H1 (cell line): Measurements from ENCODE around the gene RTN4RL2. TPM values are rescaled to one million over a fixed set of nuclear protein-coding genes. Genes with fewer than 3 reads are reported as not detected.
A peak's percentile ranks its signal among the peaks of the same experiment; 100 is the strongest.

ENCODE experiments used
- CTCF ChIA-PET: fragments of 300-600 bp; sonication (Branson Sonifier 250); formaldehyde crosslinking; loops from one replicate; lab custom pipeline; 2021; ENCODE audit not compliant: partially characterized antibody; lab: Charles Lee
- POLR2A ChIA-PET: fragments of 300-600 bp; sonication (Branson Sonifier 250); formaldehyde crosslinking; loops from one replicate; lab custom pipeline; 2021; ENCODE audit warnings: inconsistent platforms; ENCODE audit not compliant: partially characterized antibody; lab: Charles Lee
- DNase-seq, 2 experiments: peaks; one replicate each; pipeline versions ENCODE4 v3.0.0 to v3.0.0-alpha.2; 2010 to 2022; ENCODE audit warnings: low spot score in 2 of 2, low read depth in 1 of 2, mixed read lengths in 1 of 2
- FAIRE-seq: peaks from 2 replicates; lab custom pipeline; 2011; peaks lifted over from hg19 to GRCh38; lab: Jason Lieb, UNC
- H2AFZ ChIP-seq: 2 replicates; pipeline ENCODE4 v1.8.1; 2012; ENCODE audit warnings: low read length, inconsistent platforms
- H2AK5ac ChIP-seq: 2 replicates; pipeline ENCODE4 v1.6.1; 2013; ENCODE audit warnings: low read depth, low read length
- H2BK120ac ChIP-seq: replicated peaks from 2 replicates; pipeline ENCODE3; 2013; ENCODE audit warnings: low read depth, low read length, inconsistent platforms
- H2BK12ac ChIP-seq: 2 replicates; pipeline ENCODE4 v1.6.1; 2013; ENCODE audit warnings: low read depth, low read length
- H2BK15ac ChIP-seq: 2 replicates; pipeline ENCODE4 v1.6.1; 2013; ENCODE audit warnings: low read length
- H2BK20ac ChIP-seq: 2 replicates; pipeline ENCODE4 v1.6.1; 2013; ENCODE audit warnings: low read length
- H2BK5ac ChIP-seq: 2 replicates; pipeline ENCODE4 v1.6.1; 2013; ENCODE audit warnings: low read depth, low read length
- H3K14ac ChIP-seq: 2 replicates; pipeline ENCODE4 v1.6.1; 2013; ENCODE audit warnings: inconsistent platforms; ENCODE audit not compliant: insufficient read length
- H3K18ac ChIP-seq: 2 replicates; pipeline ENCODE4 v1.6.1; 2013; ENCODE audit warnings: low read length; ENCODE audit errors: extremely low read depth
- H3K23ac ChIP-seq: 2 replicates; pipeline ENCODE4 v1.6.1; 2013; ENCODE audit warnings: inconsistent platforms; ENCODE audit not compliant: insufficient read length
- H3K23me2 ChIP-seq: 2 replicates; pipeline ENCODE4 v1.6.1; 2013; ENCODE audit warnings: low read depth, low read length
- H3K27ac ChIP-seq: 2 replicates; pipeline ENCODE4 v1.6.1; 2011; ENCODE audit warnings: low read depth, low read length, inconsistent platforms
- H3K27me3 ChIP-seq, 4 experiments: replicated peaks in 1 of 4; 1 replicate in 1 of 4; 2 replicates in 3 of 4; pipeline versions ENCODE4 v1.6.1 to v1.8.1; 2011 to 2013; ENCODE audit warnings: low read length in 3 of 4, mild to moderate bottlenecking in 3 of 4, inconsistent platforms in 2 of 4, mixed read lengths in 2 of 4, moderate library complexity in 1 of 4; ENCODE audit not compliant: control insufficient read depth in 3 of 4, insufficient read depth in 3 of 4; ENCODE audit errors: extremely low read depth in 1 of 4
- H3K36me3 ChIP-seq, 4 experiments: 2 replicates each; pipeline versions ENCODE4 v1.6.1 to v1.8.1; 2011 to 2013; ENCODE audit warnings: mild to moderate bottlenecking in 4 of 4, low read length in 3 of 4, moderate library complexity in 2 of 4, control low read depth in 1 of 4, inconsistent platforms in 1 of 4; ENCODE audit not compliant: insufficient read depth in 4 of 4, control insufficient read depth in 2 of 4
- H3K4ac ChIP-seq: replicated peaks from 2 replicates; pipeline ENCODE3; 2013; ENCODE audit warnings: low read length, low read depth, mixed read lengths, inconsistent platforms; ENCODE audit not compliant: insufficient read length
- H3K4me1 ChIP-seq, 4 experiments: replicated peaks in 1 of 4; 1 replicate in 1 of 4; 2 replicates in 3 of 4; pipeline versions ENCODE4 v1.6.1 to v1.8.1; 2011 to 2013; ENCODE audit warnings: low read length in 3 of 4, inconsistent platforms in 2 of 4, mixed read lengths in 1 of 4; ENCODE audit not compliant: insufficient read depth in 4 of 4, control insufficient read depth in 3 of 4
- H3K4me2 ChIP-seq, 2 experiments: 2 replicates each; pipeline versions ENCODE4 v1.6.1 to v1.8.1; 2011 to 2013; ENCODE audit warnings: low read depth in 2 of 2, low read length in 2 of 2, control low read depth in 1 of 2, inconsistent platforms in 1 of 2, mild to moderate bottlenecking in 1 of 2; ENCODE audit not compliant: insufficient read depth in 1 of 2
- H3K4me3 ChIP-seq, 4 experiments: fragments of 200-600, 300-600 bp in 1 of 4; sonication (generic), shearing (Covaris generic), sonication (Bioruptor Twin) in 1 of 4; 2 replicates each; pipeline versions ENCODE4 v1.5.1 to v1.8.1; 2011 to 2016; ENCODE audit warnings: low read length in 4 of 4, low read depth in 3 of 4, control low read depth in 2 of 4, inconsistent platforms in 2 of 4, mild to moderate bottlenecking in 2 of 4, mixed read lengths in 1 of 4, moderate library complexity in 1 of 4; ENCODE audit not compliant: insufficient read depth in 2 of 4; ENCODE audit errors: extremely low read depth in 1 of 4
- H3K56ac ChIP-seq: replicated peaks from 2 replicates; pipeline ENCODE3; 2013; ENCODE audit warnings: low read depth, mild to moderate bottlenecking, mixed read lengths, low read length, inconsistent platforms; ENCODE audit not compliant: insufficient read length
- H3K79me1 ChIP-seq: 2 replicates; pipeline ENCODE4 v1.6.1; 2013; ENCODE audit warnings: low read depth, low read length, control low read depth
- H3K79me2 ChIP-seq, 2 experiments: 2 replicates each; pipeline versions ENCODE4 v1.6.1 to v1.8.1; 2012 to 2013; ENCODE audit warnings: low read length in 2 of 2, mild to moderate bottlenecking in 2 of 2, inconsistent platforms in 1 of 2; ENCODE audit not compliant: insufficient read depth in 2 of 2, control insufficient read depth in 1 of 2
- H3K9ac ChIP-seq, 4 experiments: replicated peaks in 1 of 4; 1 replicate in 1 of 4; 2 replicates in 3 of 4; pipeline versions ENCODE4 v1.6.1 to v1.8.1; 2011 to 2013; ENCODE audit warnings: low read depth in 3 of 4, low read length in 3 of 4, control low read depth in 2 of 4, mild to moderate bottlenecking in 2 of 4, moderate library complexity in 2 of 4, inconsistent platforms in 1 of 4; ENCODE audit errors: extremely low read depth in 1 of 4
- H3K9me3 ChIP-seq, 2 experiments: 2 replicates each; pipeline versions ENCODE4 v1.6.1 to v1.8.1; 2012 to 2013; ENCODE audit warnings: mild to moderate bottlenecking in 2 of 2, moderate library complexity in 2 of 2, control low read depth in 1 of 2, inconsistent platforms in 1 of 2, low read depth in 1 of 2, low read length in 1 of 2, mixed read lengths in 1 of 2; ENCODE audit not compliant: insufficient read depth in 2 of 2
- H4K20me1 ChIP-seq, 2 experiments: replicated peaks in 1 of 2; 2 replicates each; pipeline versions ENCODE3 to v1.8.1; 2011 to 2013; ENCODE audit warnings: inconsistent platforms in 2 of 2, low read length in 2 of 2, mild to moderate bottlenecking in 1 of 2; ENCODE audit not compliant: insufficient read depth in 2 of 2, control insufficient read depth in 1 of 2
- H4K5ac ChIP-seq: 2 replicates; pipeline ENCODE4 v1.6.1; 2013; ENCODE audit warnings: low read length, low read depth, mixed read lengths, inconsistent platforms; ENCODE audit not compliant: insufficient read length
- H4K8ac ChIP-seq: 2 replicates; pipeline ENCODE4 v1.8.0; 2013; ENCODE audit warnings: mild to moderate bottlenecking, moderate library complexity, low read length, inconsistent platforms; ENCODE audit not compliant: insufficient read depth; ENCODE audit errors: extremely low read depth
- H4K91ac ChIP-seq: replicated peaks from 2 replicates; pipeline ENCODE3; 2013; ENCODE audit warnings: low read length, mixed read lengths, inconsistent platforms; ENCODE audit not compliant: insufficient read length
- ASH2L ChIP-seq: fragments of 200-600, 300-600 bp; sonication (generic); IDR thresholded peaks from one replicate; pipeline ENCODE4 v1.7.1; 2017; ENCODE audit warnings: low read length
- E2F6 ChIP-seq: IDR thresholded peaks from 2 replicates; pipeline ENCODE4 v1.6.1; 2012; ENCODE audit warnings: inconsistent platforms
- EZH2 ChIP-seq: fragments of 200-600 bp; sonication (generic); IDR thresholded peaks from 2 replicates; pipeline ENCODE4 v1.7.1; 2012; ENCODE audit warnings: low read depth, mild to moderate bottlenecking, moderate library complexity, low read length, inconsistent platforms; ENCODE audit not compliant: severe bottlenecking
- GABPA ChIP-seq: IDR thresholded peaks from 2 replicates; pipeline ENCODE4 v1.6.1; 2011; ENCODE audit warnings: mild to moderate bottlenecking, low read length, moderate library complexity, borderline replicate concordance; ENCODE audit not compliant: insufficient read depth
- POLR2A ChIP-seq, 2 experiments: IDR thresholded peaks; 1 replicate in 1 of 2; 2 replicates in 1 of 2; pipeline ENCODE4 v1.6.1; 2011; ENCODE audit warnings: low read depth in 2 of 2, low read length in 2 of 2, mild to moderate bottlenecking in 2 of 2; ENCODE audit errors: control extremely low read depth in 1 of 2
- POU5F1 ChIP-seq: IDR thresholded peaks from 2 replicates; pipeline ENCODE4 v1.6.1; 2011; ENCODE audit warnings: low read depth, mild to moderate bottlenecking, low read length, moderate library complexity
- RBBP5 ChIP-seq: IDR thresholded peaks from 2 replicates; pipeline ENCODE4 v1.7.1; 2012; ENCODE audit warnings: low read depth, mild to moderate bottlenecking, inconsistent platforms, low read length, moderate library complexity, borderline replicate concordance
- YY1 ChIP-seq: IDR thresholded peaks from 2 replicates; pipeline ENCODE4 v1.6.1; 2011; ENCODE audit warnings: low read depth, mild to moderate bottlenecking, low read length
- WGBS, 2 experiments: shearing (Covaris generic) in 1 of 2; methylation state at CpG; one replicate each; pipeline versions ENCODE4 v1.1.6 to v1.1.7; 2013 to 2015; ENCODE audit warnings: low lambda C conversion rate in 2 of 2, mixed read lengths in 2 of 2, inconsistent platforms in 1 of 2, low coverage in 1 of 2, missing lambda C conversion rate in 1 of 2; ENCODE audit not compliant: insufficient replicate concordance in 2 of 2, insufficient coverage in 1 of 2, insufficient read length in 1 of 2; ENCODE audit errors: extremely low coverage in 1 of 2, missing lambda C conversion rate in 1 of 2; 5-methylcytosine and 5-hydroxymethylcytosine counted together
- polyA plus RNA-seq, 7 experiments: library from polyadenylated mRNA; depleted of rRNA in 3 of 7; stranded (reverse) in 5 of 7; unstranded in 2 of 7; fragments of >200 nt in 5 of 7; fragments of 200-250 nt in 2 of 7; gene quantifications; 1 replicate in 5 of 7; 2 replicates in 1 of 7; 4 replicates in 1 of 7; pipeline versions ENCODE4 v1.2.1 to v1.2.3, GENCODE V29; 2011 to 2013; ENCODE audit warnings: missing spikeins in 2 of 7, mixed read lengths in 2 of 7
- total RNA-seq: library from RNA; stranded (reverse); fragmentation: NEBNext Ultra II Directional; extraction: Animal tissue kit (Norgen Biotek cat#: 25700); gene quantifications from 2 replicates; pipeline ENCODE4 v1.2.1, GENCODE V29; 2021
- TF ChIP-seq, protein P1 (sequence below): IDR thresholded peaks from 2 replicates; pipeline ENCODE4 v1.6.1; 2012; ENCODE audit warnings: inconsistent platforms

Gene RTN4RL2
- total and polyA plus RNA-seq, 2 of the 8 experiments (the other 6 are each of a cell fraction or from before 2014, with no cell fraction given): 11.4 to 23.7 TPM

DNA sequence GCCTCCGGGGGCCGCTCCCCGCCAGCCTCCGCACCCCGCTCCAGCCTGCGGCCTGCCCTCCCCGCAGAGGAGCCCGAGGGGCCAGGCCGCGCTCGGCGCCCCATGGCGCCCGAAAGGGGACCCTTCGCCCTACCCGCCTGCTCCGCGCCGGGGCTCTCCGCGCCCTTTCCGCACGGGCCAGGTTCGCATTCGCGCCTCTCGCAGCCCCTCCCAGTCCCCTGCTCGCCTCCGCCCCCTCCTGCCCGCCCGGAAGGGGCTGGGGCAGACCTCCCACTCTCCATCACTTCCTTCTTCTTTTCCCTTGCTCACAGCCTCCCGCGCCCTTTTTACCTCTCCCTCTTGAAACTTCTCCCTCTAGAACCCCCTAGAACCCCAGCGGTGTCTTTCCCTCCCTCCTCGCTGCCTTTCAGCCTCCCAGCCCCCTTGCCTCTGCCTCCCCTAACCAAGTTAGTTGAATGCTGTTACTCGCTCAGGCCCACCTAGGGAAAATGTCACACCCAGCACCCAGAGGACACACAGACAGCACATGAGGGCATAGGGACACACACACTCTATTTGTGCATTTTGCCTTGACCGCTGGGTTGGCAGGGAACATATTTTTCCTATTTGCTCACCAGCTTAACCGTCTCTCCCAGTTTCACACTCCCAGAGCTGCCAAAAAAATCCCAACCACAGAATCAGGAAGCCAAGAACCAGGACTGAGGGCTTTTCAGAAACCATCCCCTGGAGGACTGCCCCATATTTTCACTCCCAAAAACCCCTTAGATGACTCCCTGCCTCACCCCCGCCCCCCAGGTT is 33.2 kb upstream of the RTN4RL2 start, which contains the start of gene SLC43A3:
Gene SLC43A3 (minus strand): TSS at position 193 of the 798 bp plus-strand sequence. CDS start 949 bp downstream, outside the sequence.
- FAIRE-seq: no peak
- TF ChIP-seq GABPA (0 out of 2 replicates have a peak, but pooled peaks have one; percentile 22), YY1 (no peak), POLR2A (IDR thresholded peaks at IDR 0.05; ENCODE audit: control extremely low read depth in 1 of 2, low read depth in 2 of 2, low read length in 2 of 2) (peak; percentile 56 to 60; a peak in 2 of 3 replicates), EZH2 (peak; percentile 57), E2F6 (peak; percentile 80; the same call in 1 of the 2 replicates), ASH2L (peak; percentile 68), POU5F1 (no peak), RBBP5 (no peak)
- TF ChIP-seq, protein P1, sequence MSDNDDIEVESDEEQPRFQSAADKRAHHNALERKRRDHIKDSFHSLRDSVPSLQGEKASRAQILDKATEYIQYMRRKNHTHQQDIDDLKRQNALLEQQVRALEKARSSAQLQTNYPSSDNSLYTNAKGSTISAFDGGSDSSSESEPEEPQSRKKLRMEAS: 0 out of 2 replicates have a peak, but pooled peaks have one; percentile 42

More for the DNA sequence above, 33.2 kb upstream of the RTN4RL2 start, which contains the start of gene SLC43A3:
- no peak within 1 kb of the TSS; the same call in 1 of the 2 replicates for H2BK5ac ChIP-seq
- peak within 1 kb of the TSS; percentile 36; the same call in 1 of the 2 replicates for H2AFZ ChIP-seq
- no peaks in the 10 kb centered on the region for H3K79me2 ChIP-seq
- peaks cover 0 to 11% (median 3%) of the 10 kb centered on the region in 4 experiments; a peak in 5 of 7 replicates for H3K27me3 ChIP-seq
- peak within 1 kb of the TSS; percentile 39 for H3K18ac ChIP-seq
- peak within 1 kb of the TSS; percentile 53 for H4K91ac ChIP-seq
- H3K4me3 ChIP-seq: peak within 1 kb of the TSS; percentile 53 to 65 (median 62)
- H2BK20ac ChIP-seq: peak within 1 kb of the TSS; percentile 27; the same call in 1 of the 2 replicates
- H3K14ac ChIP-seq: no peak within 1 kb of the TSS
- H4K5ac ChIP-seq: peak within 1 kb of the TSS; percentile 61
- 16% methylated on average over 21 of the region's 39 CpGs; no CpG with 5 or more reads in 1 of the 2 experiments for WGBS, 2 experiments
- H2BK15ac ChIP-seq: peak within 1 kb of the TSS; percentile 85; the same call in 1 of the 2 replicates
- no peaks in the 10 kb centered on the region for H3K9me3 ChIP-seq
- no peak within 1 kb of the TSS for H2BK120ac ChIP-seq
- no peak within 1 kb of the TSS for H3K27ac ChIP-seq
- peak within 1 kb of the TSS; percentile 32 for H3K4ac ChIP-seq
- H4K20me1 ChIP-seq: no peaks in the 10 kb centered on the region
- H3K9ac ChIP-seq: peak within 1 kb of the TSS in 3 of 4 experiments; percentile 6 to 44 (median 39); a peak in 6 of 7 replicates
- H3K56ac ChIP-seq: no peak within 1 kb of the TSS
- H4K8ac ChIP-seq: peak within 1 kb of the TSS; percentile 93
- H2AK5ac ChIP-seq: peak within 1 kb of the TSS; percentile 88; the same call in 1 of the 2 replicates
- peaks cover 0 to 14% (median 2%) of the 10 kb centered on the region in 4 experiments; a peak in 2 of 8 replicates for H3K36me3 ChIP-seq
- H3K23me2 ChIP-seq: no peaks in the 10 kb centered on the region; the same call in 1 of the 2 replicates
- H2BK12ac ChIP-seq: peak within 1 kb of the TSS; percentile 43
- peak; percentile 23 to 83 for DNase-seq
- H3K79me1 ChIP-seq: peaks cover 4% of the 10 kb centered on the region; the same call in 1 of the 2 replicates
- ChIA-PET POLR2A (interaction anchor here (1.0 to 1.3 kb wide), 5 partner anchors 9 to 48 kb away, joined by 3 to 5 read pairs (median 3); no protein-coding TSS in a partner anchor), CTCF (interaction anchor here (0.7 to 10.1 kb wide), 14 partner anchors 9 to 135 kb away, joined by 3 to 68 read pairs (median 4); partner anchors contain the start of gene RTN4RL2)
- peaks cover 0 to 19% (median 13%) of the 10 kb centered on the region in 4 experiments; a peak in 6 of 7 replicates for H3K4me1 ChIP-seq
- no peak within 1 kb of the TSS for H3K23ac ChIP-seq
- peak within 1 kb of the TSS; percentile 71 to 84 for H3K4me2 ChIP-seq
